ENCODE measurements around the gene SLC29A4.
A peak's percentile ranks its signal among the peaks of the same experiment; 100 is the strongest.

The SLC29A4 gene

DNA sequence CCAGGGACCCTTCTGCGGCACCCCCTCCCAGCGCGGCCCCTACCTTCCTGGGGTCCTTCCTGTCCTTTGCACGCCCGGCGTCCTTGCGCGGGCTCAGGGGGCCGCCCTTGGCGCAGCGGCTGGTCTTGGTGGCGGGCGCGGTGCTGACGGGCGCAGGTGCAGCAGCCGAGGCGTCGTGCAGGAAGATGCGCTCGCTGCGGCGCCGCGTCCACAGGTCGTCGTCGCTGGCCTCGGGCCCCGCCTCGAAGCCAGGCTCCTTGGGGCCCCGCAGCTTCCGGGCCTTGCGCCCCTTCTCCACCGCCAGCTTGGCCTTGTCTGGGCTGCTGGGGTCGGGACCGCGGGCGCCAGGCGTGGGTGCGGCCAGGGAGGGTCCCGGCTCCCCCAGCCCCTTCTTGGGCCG lies 49.8 kb downstream of the SLC29A4 start:
- no peak for DNase-seq

DNA sequence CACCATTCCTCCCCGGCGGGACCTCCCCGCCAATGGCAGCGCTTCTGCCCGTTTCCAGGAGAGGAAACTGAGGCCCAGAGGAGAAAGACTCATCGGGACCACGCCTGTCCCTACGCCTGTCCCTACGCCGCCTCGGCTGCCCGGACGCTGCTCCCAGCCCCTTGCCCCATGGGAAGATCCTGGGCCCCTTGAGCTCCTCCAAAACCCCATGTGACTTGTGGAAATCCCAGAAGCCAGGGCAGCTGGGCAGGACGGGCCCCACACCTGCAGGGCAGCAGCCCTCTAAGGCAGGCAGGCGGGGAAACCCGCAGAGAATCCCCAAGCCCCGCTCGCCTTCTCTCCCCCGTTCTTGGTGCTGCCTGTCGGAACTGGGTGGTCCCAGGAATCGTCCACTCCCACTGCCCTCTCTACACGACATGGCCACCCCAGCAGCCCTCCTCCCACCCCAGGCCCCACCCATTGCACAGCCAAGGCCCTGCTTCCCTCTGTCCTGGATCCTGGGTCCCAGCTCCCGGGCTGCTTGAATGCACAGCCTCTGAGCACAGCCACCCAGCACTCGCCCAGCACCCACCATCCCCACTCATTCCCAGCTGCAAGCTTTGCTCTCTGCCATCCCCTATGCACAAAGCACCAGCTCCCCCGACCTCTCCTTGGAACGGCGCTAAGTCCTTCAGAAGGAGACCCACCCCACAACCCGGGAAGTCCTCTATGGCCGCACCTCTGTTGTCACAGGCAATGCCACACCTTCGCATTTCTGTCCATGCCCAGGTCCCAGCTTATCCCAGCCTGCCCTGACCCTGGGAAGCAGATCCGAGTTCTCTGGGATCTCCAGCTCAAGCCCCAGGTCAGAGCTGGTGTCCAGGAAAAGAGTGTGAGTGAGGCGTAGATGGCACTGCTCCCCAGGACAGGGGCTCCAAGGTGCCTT lies 50.6 kb downstream of the SLC29A4 start:
- DNase-seq: no peak

DNA sequence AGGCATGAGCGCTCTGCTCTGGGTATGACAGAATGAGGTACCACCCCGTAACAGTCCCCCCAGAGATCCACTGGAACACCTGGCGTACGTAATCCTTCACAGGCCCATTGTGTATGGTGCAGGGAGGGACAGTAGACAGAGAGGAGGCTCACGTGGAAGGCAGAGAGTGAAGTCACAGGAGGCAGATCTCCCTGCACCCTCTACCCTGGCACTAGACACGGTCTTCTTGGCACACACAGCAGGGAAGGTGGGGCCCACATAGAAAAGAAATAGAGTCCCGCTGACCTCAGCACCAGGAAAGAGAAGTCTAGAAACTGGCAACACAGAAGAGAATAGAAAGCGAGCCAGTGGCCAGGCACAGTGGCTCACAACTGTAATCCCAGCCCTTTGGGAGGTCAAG lies 51.9 kb downstream of the SLC29A4 start:
- no peak for DNase-seq

DNA sequence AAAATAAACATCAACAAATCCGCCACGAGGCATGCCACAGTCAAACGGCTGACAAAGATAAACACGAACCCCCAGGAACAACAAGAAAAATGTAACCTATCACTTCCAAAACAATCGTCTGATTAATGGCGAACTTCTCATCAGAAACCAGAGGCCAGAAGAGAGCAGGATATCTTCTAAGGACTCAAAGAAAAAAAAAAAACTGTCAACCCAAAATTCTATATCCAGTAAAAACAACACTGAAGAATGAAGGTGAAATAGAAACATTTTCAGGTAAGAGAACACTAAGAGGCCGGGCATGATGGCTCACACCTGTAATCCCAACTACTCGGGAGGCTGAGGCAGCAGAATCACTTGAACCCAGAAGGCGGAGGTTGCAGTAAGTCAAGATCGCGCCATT lies 54.3 kb downstream of the SLC29A4 start:
- no peak for DNase-seq

DNA sequence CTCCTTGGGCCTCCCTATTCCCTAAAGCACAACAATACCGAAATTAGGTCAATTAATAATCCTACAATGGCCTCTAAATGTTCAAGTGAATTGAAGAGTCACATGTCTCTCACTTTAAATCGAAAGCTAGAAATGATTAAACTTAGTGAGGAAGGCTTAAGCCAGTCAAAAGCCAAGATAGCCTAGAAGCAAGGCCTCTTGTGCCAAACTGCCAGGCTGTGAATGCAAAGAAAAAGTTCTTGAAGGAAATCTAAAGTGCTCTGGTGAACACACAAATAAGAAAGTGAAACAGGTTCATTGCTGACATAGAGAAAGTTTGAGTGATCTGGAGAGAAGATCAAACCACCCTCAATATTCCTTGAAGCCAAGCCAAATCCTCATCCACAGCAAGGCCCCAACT lies 57.2 kb downstream of the SLC29A4 start:
- DNase-seq: no peak

DNA sequence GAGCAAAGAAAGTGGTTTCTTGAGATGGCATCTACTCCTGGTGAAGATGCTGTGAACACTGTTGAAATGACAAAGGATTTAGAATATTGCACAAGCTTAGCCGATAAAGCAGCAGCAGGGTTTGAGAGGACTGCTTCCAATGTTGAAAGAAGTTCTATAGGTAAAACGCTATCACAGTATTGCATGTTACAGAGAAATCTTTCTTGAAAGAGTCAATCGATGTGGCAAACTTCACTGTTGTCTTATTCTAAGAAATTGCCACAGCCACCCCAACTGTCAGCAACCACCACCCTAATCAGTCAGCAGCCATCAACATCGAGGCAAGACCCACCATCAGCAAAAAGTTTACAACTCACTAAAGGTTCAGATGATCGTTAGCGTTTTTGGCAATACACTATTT lies 59.9 kb downstream of the SLC29A4 start:
- DNase-seq: no peak

DNA sequence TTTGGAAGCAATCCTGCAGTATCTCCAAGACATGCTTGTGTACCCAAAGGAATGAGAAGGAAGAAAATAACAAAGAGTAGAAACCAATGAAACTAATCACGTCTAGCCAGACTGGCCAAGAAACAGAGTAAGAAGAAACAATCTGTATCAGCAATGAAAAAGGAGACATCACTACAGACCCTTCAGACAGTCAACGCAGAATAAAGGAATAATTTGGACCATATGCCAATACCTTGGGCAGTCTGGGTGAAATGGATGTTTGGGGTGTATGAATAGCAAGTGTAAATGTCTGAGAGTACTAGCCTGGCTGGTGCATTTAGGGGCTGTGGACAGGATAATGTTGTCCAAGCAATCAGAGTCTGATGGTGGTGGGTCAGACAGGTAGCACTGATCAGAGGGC lies 61.1 kb downstream of the SLC29A4 start:
- no peak for DNase-seq

DNA sequence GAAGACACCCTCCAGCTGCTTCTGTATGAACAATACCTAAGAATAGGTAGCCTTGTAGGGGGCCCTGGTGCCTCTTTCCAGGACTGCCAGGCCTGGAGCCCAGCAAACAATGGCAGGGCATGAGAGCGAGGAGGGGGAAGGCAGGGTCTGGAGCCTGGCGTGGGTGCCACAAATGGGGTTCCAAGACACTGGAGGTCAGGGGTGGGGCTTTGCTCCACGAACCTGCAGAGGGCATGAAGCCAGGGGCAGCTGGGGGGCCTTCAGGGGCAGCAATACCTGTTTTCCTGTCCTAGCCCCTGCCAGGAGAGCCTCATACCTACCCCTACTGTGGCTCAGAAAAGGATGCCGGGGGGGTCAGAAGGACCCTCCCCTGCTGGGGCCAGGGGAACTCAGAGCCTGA lies 61.6 kb downstream of the SLC29A4 start:
- no peak for DNase-seq

DNA sequence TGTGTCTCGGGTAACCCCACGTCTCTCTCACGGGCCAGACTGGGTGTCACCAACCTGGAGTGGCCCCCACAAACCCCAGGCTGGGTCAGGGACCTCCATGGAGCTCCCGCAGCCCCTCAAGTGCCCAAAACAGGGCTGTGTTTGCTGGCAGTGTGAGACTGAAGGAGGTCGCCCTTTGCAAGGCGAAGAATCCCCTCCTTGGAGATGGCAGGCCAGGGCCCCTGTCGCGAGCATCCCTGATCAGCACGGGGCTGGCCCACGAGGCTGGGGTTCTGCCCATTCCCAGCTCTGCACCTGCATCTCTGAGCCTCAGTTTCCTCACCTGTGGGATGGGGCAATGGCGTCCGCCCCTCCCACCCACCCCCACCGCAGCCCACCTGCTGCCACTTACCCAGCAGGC lies 62.4 kb downstream of the SLC29A4 start:
- no peak for DNase-seq

DNA sequence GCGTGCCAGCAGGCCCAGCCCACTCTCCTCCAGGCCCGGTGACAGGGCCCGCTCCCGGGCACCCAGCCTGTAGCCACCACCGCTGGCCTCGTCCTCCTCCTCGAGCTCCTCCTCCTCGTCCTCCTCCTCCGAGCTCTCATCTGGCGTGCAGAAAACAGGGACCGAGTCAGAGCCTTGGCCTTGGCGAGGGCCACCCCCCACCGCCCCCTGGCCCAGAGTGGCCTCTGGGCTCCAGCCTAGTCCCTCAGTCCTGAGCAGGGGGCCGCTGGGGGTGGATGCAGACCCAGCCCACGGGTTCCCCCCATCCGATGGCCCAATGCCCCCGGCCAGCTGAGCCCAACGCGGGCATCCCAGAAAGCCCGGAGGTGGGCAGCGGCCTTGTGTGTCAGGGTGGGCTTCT lies 62.9 kb downstream of the SLC29A4 start:
- no peak for DNase-seq

DNA sequence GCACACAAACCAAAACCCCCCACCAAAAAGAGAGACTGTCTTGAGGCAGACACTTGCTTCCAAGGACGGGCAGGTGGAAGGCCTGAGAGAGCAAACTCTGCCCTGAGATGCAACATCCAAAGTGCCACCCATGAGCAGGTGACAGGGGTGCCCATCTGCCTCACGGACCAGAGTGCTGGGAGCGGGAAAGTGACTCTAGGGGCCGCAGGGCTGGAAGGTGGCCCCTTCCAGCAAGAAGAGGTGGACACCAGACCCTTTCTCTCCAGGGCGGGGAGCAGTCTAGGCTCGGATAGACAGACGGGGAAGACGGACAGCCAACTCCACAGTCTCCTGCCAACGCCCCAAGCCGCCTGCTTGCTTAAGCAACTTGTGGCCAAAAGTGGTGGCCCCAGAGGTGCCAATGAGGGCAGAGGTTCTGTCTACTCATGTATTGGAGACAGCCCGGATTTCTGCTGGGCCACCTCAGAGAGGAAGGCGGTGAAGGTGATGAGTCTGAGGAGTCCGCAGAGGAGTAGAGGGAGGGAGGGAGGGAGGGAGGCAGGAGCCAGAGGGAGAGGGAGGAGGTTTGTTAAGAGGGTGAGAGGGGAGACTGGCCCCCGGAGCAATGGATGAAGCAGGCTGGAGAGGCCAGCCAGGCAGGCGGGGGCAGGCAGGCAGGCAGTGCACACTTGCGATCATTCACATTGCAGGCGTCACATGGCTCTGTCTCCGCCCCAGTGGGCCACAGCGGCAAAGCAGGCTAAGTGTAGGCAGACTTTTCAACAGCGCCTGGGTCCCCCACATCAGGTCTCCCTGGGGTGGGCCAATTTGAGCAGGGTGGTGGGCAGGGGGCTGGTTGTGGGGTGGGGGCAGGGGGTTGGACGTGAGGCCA lies 65.6 kb downstream of the SLC29A4 start:
- DNase-seq: peak; percentile 33

DNA sequence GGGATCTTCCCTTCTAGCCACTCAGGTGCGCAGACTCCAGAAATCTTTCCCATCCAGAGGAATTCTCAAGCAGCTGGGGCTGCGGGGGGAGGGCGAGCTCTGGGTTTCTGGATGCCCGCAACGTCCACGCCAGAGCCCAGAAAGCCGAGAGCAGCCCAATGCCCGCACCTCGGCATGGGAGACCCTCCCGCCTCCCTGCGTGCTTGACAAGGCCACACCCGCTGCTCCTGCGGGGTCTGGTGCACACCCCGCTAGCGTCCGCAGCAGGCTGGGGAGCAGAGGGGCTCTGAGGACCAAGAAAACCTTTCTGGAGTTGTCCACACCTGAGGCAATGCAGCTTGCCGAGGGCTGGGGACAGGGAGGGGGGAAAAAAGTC lies 66.2 kb downstream of the SLC29A4 start:
- no peak for DNase-seq

DNA sequence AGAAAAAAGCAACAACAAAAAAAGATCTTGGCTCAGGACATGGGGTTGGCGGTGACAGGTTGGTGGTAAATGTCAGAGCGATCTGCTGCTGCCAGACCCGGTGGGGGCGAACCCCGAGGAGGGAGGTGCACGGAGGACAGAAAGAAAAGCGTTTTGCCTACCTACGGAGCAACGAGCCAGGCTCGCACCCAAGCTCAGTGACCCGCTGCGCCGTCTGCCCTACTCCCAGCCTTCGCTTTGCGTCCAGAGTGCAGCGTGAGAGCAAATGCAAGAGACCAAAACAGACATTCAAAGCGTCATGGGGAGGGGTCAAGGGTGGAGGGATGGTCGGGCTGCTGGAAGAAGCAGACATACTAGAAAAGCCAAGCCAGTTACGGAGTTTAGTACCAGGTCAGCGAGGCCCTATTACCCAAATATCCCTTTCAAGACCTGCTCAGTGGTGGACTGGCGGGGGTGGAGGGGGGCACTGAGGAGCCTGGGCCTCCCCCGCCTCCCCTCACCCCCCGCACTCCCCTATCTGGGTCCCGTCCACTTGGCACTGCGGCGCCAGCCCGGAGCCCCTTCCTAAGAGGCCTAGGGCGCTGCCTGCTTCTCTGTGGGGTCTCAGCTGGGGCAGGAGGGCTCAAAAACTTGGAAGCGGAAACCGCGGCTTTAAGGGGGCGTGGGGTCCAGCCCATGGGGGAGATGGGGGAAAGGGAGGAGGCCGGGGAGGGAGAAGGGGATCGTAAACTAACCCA lies 66.9 kb downstream of the SLC29A4 start:
- DNase-seq: no peak

DNA sequence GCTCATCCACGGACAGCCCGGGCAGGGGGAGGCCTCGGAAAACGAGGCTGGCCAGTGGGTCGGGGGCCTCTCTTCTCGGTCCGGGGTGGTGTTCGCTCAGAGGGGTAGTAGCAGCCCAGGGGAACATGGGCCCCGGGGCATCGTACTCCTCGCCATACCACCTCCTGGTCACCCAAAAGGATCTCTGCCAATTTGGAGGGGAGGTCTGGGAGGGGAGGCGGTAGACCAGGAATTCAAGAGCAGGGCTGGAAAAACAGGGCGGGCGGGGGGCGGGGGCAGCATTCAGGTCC lies 67.4 kb downstream of the SLC29A4 start:
- DNase-seq: no peak

DNA sequence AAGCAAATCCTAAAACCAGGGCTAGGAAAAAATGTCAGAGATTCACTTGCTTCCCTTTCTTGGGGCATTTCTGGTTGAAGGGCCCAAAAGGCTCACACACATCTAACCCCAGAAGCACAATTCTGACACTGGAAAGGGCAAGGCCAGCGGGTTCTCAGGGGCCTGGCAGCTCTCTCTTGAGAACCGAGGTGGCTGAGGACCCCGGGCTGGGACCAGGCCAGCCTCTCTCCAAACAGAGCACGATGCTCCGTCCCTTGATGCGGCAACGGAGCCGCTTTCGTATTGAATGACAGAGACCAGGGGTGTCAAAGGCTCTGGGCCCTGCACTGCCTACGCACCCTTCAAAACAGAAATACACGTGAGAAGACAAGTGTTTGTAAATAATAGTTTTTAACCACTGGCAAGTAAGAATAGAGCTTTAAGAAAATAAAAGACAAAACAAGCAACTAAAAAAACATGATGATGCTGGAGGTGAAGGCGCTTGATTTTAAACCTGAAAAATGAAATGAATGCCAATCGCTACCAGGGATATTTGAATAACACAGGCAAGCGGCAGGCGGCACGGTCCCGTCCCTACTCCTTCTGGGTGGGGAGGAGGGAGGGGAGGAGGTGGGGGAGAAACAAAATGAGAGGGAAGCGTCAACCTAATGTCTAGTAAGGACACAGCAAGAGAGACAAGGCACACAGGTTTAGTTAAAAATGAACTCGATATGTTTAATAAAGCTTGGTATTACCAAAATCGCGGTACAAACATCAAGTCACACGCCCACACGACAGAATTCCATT lies 68.0 kb downstream of the SLC29A4 start:
- no peak for DNase-seq

DNA sequence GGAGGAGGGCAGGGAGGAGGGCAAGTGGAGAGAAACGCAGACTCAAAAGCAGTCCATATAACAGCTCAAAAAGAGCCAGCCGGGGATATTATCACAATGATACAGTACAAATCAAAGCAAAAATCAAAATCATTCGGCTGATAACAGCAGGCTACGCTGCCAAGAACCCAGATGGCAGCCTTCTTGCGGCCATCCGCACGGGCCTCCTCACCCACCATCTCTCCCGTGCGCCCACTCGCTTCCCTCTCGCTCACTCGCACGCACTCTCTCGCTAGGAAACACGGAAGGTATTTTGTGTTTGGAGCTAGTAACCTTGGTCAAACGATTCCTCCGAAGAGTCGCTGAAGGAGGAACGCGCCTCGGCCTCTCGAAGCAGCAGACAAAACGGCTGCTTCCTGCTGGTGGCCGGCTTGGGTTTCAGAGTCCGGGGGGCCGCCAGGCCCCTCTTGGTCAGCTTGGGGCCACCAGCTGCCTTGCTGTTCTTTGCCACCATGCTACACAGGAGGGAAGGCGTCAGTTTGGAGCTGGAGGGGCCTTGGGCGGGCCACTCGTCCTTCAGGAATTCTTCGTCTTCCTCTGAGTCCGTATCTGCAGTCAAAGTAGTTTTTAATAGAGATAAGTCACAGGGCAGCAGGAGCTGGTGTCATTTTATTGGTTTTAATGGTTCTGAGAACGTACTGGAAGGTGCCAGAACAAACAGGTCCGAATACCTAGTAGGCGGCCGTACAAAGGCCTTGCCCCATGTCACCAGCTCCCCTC lies 68.9 kb downstream of the SLC29A4 start:
- DNase-seq: no peak

DNA sequence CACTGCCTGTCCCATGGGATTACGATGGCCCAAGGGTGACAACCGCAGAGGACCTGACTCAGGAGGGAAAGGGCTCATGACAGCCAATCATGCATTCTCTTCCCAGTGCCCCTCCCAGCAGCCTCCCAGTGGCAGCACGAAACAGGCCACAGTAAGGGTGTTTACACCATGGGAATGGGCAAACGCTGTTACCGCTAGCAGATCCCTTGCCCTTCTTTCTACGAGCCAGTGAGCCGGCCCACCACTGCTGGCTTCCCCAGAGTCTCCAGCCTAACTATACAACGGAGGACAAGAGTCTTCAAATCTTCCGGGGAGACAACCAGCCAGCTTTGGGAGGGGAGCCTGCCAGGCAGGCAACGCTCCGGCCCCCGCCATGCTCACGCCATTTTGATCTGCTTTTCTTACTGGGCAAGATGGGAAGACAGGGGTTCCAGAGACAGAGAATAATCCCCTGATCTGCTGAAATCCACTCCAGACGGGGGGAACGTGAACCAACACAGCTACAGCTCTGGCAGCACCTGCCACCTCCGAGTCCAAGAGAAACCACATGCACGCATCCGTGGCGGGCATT lies 69.8 kb downstream of the SLC29A4 start:
- DNase-seq: no peak

DNA sequence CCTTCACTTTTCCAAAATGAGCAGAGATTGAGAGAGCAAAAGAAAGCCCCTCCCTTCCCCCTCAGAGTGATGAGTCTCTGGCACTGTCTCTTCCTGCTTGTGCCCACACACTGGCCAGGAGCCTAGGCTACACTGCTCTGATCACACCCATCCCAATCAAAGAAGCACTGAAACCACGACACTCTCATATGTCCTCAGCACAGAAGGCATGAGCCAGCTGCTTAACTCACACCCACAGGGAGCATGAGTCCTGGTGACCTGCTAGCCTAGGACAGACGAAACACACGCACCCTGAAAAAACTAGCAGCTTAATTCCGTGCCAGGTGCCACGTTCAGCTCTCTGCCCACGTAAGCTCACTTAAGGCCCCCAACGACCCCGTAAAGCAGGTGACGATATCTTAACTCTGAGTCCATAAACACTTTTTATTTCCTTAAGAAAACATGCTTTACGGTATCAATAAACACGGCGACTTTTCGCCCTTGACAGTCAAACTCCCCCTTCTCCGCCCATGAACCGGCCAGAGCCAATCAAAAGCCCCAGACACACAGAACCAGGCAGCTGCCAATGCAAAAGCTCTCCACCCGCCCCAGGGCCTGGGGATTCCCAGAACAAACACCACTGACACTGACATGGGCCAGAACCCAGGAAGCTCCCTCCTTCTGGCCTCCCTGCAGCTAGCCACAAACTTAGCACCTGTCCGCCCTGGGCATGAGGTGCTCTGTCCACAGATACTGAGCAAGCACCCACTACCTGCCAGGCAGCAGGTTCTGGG lies 71.9 kb downstream of the SLC29A4 start:
- peak; percentile 30 for DNase-seq

All from NCI-H82 (cell line).